ENCODE results near the gene USP8.
A peak's percentile ranks its signal among the peaks of the same experiment; 100 is the strongest.
"Not testable (repeated sequence)": the region's sequence is repeated elsewhere in the genome, so short reads cannot be mapped to it uniquely, and the experiment has no call there.

The USP8 gene

GRCh38 chr15:50424066-50424890 lies at the start of gene USP8:
Gene USP8 (plus strand): TSS chr15:50424405. CDS start chr15:50439074, 14,669 bp downstream.
- peak within 1 kb of the TSS; percentile 95 for H3K27ac ChIP-seq
- TF ChIP-seq CTCF (conservative IDR thresholded peaks at IDR 0.05) (no peak), ZFX (IDR thresholded peaks at IDR 0.05) (peak; percentile 68)

GRCh38 chr15:50377867-50378751 lies 46.1 kb upstream of the USP8 start:
- TF ChIP-seq CTCF (conservative IDR thresholded peaks at IDR 0.05) (no peak), ZFX (IDR thresholded peaks at IDR 0.05) (no peak)
- H3K27ac ChIP-seq: no peak overlapping the region

GRCh38 chr15:50378776-50379175 lies 45.4 kb upstream of the USP8 start:
- H3K27ac ChIP-seq: no peak overlapping the region
- TF ChIP-seq ZFX (IDR thresholded peaks at IDR 0.05) (no peak), CTCF (conservative IDR thresholded peaks at IDR 0.05) (no peak)

GRCh38 chr15:50379413-50379812 lies 44.8 kb upstream of the USP8 start:
- not testable (repeated sequence) for H3K27ac ChIP-seq

GRCh38 chr15:50380089-50380488 lies 44.1 kb upstream of the USP8 start:
- no peak for TF ChIP-seq CTCF (conservative IDR thresholded peaks at IDR 0.05)
- no peak for TF ChIP-seq ZFX (IDR thresholded peaks at IDR 0.05)

GRCh38 chr15:50381438-50381837 lies 42.8 kb upstream of the USP8 start:
- TF ChIP-seq ZFX (IDR thresholded peaks at IDR 0.05) (no peak), CTCF (conservative IDR thresholded peaks at IDR 0.05) (no peak)
- no peak overlapping the region; the same call in 1 of the 2 replicates for H3K27ac ChIP-seq

More at GRCh38 chr15:50380089-50380488, 44.1 kb upstream of the USP8 start:
- no peak overlapping the region for H3K27ac ChIP-seq

- not testable (repeated sequence) for H3K27ac ChIP-seq
These were observed 41.8 kb upstream of the USP8 start for GRCh38 chr15:50382408-50382807.

- no peak for TF ChIP-seq CTCF (conservative IDR thresholded peaks at IDR 0.05)
- TF ChIP-seq ZFX (IDR thresholded peaks at IDR 0.05): no peak
- H3K27ac ChIP-seq: no peak overlapping the region
These were observed 33.5 kb upstream of the USP8 start for GRCh38 chr15:50390554-50391264.

- not testable (repeated sequence) for H3K27ac ChIP-seq
These were observed 32.6 kb upstream of the USP8 start for GRCh38 chr15:50391561-50391960.
